RPMI8226 (cell line): Measurements from ENCODE around the gene INKA2.
A peak's percentile ranks its signal among the peaks of the same experiment; 100 is the strongest.

Experiments used
- DNase-seq: peaks from one replicate; pipeline ENCODE4 v3.0.0-alpha.2; 2015

INKA2 gene

DNA sequence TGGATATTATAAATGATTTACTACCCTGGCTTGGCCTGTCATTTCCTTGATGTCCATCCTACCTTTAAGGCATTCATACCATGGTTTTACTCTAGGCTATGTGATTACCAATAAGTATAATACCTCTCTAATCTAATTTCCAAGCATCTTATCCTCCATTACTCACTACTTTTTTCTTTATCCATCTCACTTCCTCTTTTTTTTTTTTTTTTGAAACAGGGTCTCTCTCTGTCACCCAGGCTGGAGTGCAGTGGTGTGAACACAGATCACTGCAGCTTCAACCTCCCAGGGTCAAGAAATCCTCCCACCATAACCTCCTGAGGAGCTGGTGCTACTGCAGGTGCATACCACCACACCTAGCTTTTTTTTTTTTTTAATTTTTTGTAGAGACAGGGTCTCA lies 39.9 kb downstream of the INKA2 start:
- DNase-seq: no peak

DNA sequence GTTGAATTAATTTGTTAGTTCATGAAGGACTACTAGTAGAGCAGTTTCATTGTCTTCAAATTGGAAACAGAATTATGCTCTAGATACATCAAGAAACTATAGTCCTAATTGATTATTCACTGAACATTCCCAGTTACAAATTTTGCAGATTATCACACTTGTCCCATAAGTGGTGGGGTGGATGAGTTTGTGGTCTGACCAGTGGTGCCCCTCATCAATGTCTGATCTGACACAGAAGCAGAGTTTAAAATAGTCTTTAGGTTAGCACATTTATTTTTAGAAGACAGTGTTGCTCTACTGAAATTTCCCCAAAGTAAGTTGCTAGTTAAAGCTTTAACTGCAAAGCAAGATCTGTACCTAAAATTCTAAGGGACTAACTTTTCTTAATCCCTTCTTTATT lies 42.9 kb downstream of the INKA2 start:
- DNase-seq: no peak

DNA sequence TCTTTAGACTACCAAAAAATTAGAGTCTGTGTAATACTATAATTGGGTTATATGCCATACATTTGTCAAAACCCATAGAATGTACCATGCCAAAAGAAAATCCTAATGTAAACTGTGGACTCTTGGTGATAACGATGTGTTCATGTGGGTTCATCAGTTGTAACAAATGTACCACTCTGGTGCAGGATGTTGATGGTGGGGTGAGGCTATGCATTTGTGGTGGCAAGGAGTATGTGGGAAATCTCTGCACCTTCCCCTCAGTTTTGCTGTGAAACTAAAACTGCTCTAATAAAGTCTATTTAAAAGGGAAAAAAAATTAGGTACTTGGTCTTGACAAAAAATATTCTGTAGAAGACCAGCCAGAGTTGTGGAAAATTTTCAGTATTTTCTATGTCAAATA lies 43.4 kb downstream of the INKA2 start:
- DNase-seq: no peak

DNA sequence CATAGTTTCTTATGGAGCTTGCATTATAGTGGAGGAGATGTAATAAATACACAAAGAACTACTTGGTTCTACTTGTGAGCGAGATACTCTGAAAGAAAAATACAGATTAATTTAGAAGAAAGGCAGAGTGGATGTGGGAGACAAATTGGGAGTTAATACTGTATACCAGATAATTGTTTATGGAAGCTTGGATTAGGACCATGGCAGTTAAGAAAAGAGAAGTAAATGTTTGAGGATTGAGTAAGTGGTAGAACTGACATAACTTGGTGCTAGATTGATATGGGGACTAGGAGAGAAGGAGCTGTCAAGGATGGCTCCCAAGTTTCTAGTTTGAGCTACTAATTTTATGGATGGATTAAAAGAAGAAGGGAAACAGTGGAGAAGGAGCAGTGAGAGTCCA lies 47.3 kb downstream of the INKA2 start:
- DNase-seq: no peak

- peak; percentile 17 for DNase-seq
These were observed 48.9 kb downstream of the INKA2 start for GRCh38 chr1:111690306-111690617.
